Choroid plexus epithelial cell (primary cell): ENCODE results near the gene PCGF1.

Source experiments
- DNase-seq: peaks from one replicate; pipeline ENCODE4 v3.0.0-alpha.2; 2010; ENCODE audit warnings: low read depth
- H3K4me3 ChIP-seq: 2 replicates; pipeline ENCODE4 v1.5.1; 2011; ENCODE audit warnings: low read depth, mild to moderate bottlenecking, control low read depth, low read length, moderate library complexity
- CTCF ChIP-seq: conservative IDR thresholded peaks from 2 replicates; pipeline ENCODE4 v1.5.1; 2011; ENCODE audit warnings: low read depth, mild to moderate bottlenecking, control low read depth, inconsistent platforms, low read length, moderate library complexity

Gene PCGF1

GRCh38 chr2:74505448-74506246 is 1.8 kb downstream of the PCGF1 start:
- no peak for DNase-seq
- peak overlapping the region; percentile 4 for H3K4me3 ChIP-seq

GRCh38 chr2:74504591-74504990 is 2.9 kb downstream of the PCGF1 start:
- H3K4me3 ChIP-seq, result no peak overlapping the region
- no peak for DNase-seq
- no peak for TF ChIP-seq CTCF

More at GRCh38 chr2:74505448-74506246, 1.8 kb downstream of the PCGF1 start:
- no peak for TF ChIP-seq CTCF

DNA sequence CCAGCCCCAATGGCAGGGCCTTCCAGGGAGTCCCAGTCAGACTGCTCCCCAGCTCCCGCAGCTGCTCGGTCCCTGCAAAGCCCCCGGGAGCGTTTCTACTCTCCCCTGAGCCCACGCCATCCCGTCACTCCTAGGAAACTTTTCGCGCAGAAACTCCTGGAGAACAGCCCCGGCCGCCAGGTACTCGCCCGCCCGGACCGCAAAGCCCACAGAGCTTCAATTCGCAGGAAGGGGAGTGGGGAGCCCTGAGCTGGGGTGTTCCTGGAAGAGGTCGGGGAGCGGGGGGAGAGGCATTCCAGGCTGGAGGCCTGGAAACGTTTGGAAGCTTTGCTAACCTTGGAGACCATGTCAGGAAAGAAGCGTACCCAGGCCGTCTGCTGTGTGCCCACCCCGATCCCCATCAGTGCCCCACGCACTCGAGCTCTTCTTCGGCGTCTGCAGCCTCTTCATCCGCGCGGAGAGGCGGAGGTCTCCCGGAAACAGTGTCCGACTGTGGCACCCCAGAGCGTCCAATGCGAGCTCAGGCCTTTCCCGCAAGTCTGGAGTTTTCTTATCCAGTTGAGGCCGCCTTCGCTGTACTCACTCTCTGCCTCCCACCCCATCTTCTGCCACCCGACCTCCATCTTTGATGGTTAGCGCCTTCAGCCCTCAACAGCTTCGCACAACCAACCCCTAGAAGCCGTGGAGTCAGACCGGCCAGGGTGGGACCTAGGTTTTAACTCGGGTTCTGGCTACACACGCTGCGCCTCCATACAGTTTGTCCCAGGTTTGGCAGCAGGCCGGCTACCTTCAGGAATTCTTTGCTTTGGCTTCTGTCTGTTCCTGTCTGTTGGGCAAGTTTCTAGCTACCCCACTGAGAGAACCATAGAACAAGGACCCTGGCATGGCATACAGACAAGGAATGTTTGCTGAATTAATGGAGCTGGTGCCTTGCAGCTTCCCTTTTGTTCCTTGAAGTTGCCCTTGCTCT is 3.7 kb downstream of the PCGF1 start:
- no peak for DNase-seq
- peak overlapping the region; percentile 74 for H3K4me3 ChIP-seq
- no peak for TF ChIP-seq CTCF

DNA sequence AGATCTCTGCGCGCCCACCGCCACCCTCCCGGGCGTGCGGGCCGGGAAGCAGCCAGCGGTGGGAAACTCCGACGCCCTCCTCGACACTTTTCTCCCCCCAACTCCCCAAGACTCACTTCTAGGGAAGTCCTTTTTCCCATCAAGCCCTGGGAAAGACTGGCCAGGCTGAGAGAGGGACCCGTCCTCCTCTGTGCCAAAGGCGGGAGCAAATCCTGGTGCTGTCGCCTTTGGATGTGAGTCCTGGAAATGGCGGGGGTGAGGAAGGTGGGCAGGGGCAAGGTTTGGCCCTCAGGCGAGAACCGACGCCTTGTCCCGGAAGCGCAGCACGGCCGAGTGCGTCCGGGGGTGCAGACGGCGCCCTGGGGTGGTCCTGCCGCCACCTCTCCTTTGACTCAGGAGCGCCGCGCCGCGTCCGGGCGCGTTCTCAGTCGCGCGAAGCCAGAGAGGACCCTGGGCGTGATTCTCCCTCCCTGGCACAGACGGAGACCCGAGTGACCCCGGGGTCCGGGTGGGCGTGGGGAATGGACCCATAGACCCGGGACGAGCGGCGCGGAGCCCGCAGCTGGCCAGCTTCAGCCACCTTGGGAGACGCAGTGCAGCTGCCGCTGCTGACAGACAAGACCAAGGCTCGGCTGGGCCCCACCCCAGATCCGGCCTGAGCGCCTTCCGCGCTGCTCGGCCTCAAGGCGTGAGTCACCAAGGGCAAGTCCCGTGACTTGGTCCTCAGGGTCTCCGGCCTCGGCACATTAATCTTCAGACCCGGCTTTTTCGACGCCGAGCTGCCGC is 4.6 kb downstream of the PCGF1 start:
- TF ChIP-seq CTCF, result peak; percentile 43
- DNase-seq, result peak; percentile 87
- peak overlapping the region; percentile 74 for H3K4me3 ChIP-seq

GRCh38 chr2:74502147-74502719 is 5.3 kb downstream of the PCGF1 start:
- TF ChIP-seq CTCF, result no peak
- no peak for DNase-seq
- H3K4me3 ChIP-seq, result peak overlapping the region; percentile 74

GRCh38 chr2:74501335-74502071 is 6.0 kb downstream of the PCGF1 start:
- no peak for DNase-seq
- H3K4me3 ChIP-seq, result peak overlapping the region; percentile 74
- TF ChIP-seq CTCF, result no peak
